Esophagus squamous epithelium (tissue), 5 donors: ENCODE results near the gene ALDH16A1. TPM values are rescaled to one million over a fixed set of nuclear protein-coding genes. Genes with fewer than 3 reads are reported as not detected.

ENCODE experiments used
- DNase-seq: peaks from one replicate; lab custom pipeline; 2025; lab: John Stamatoyannopoulos, UW
- H3K27ac ChIP-seq, 4 donors: fragments of 200-600 bp; sonication (generic); one replicate each; pipeline ENCODE4 v1.5.1; 2016 to 2019; ENCODE audit warnings: mild to moderate bottlenecking in 1 of 4
- H3K27me3 ChIP-seq, 4 donors: fragments of 200-600 bp; sonication (generic); 1 replicate in 3 of 4; 2 replicates in 1 of 4; pipeline versions ENCODE4 v1.5.1 to v1.6.0; 2017 to 2021; ENCODE audit warnings: antibody characterized with exemption in 1 of 4
- H3K36me3 ChIP-seq, 3 donors: fragments of 200-600 bp; sonication (generic); one replicate each; pipeline ENCODE4 v1.5.1; 2016 to 2019
- H3K4me1 ChIP-seq, 3 donors: fragments of 200-600 bp; sonication (generic); one replicate each; pipeline ENCODE4 v1.5.1; 2017 to 2019
- H3K4me3 ChIP-seq, 4 donors: fragments of 200-600 bp; sonication (generic); 1 replicate in 3 of 4; 2 replicates in 1 of 4; pipeline ENCODE4 v1.5.1; 2016 to 2019; ENCODE audit warnings: mild to moderate bottlenecking in 2 of 4, moderate library complexity in 1 of 4
- H3K9me3 ChIP-seq, 3 donors: fragments of 200-600 bp; sonication (generic); one replicate each; pipeline ENCODE4 v1.5.1; 2016 to 2019
- CTCF ChIP-seq, 6 experiments: fragments of 450-650 bp in 4 of 6; fragments of 200-600 bp in 2 of 6; sonication (generic) in 2 of 6; IDR thresholded peaks; one replicate each; pipeline ENCODE4 v1.5.1; 2016 to 2019; ENCODE audit warnings: antibody characterized with exemption in 6 of 6, mild to moderate bottlenecking in 4 of 6, moderate library complexity in 4 of 6
- POLR2A ChIP-seq, 4 donors: fragments of 450-650 bp; IDR thresholded peaks; one replicate each; pipeline ENCODE4 v1.6.1; 2017; ENCODE audit warnings: antibody characterized with exemption in 4 of 4, mild to moderate bottlenecking in 4 of 4, moderate library complexity in 3 of 4
- WGBS, 2 donors: methylation state at CpG; one replicate each; pipeline ENCODE4 v1.1.5; 2018; 5-methylcytosine and 5-hydroxymethylcytosine counted together
- intact Hi-C: fragments of 100-400 bp; cut with DNase I; formaldehyde crosslinking; loops from one replicate; pipeline ENCODE4 v1.15.0; 2022
- total RNA-seq, 4 donors: library from RNA; depleted of rRNA; stranded (reverse); fragments of >200 nt; gene quantifications; one replicate each; pipeline ENCODE4 v1.1.0, GENCODE V29; 2016
- donor health status: DM: yes; HTN: yes; CAD: no.

ALDH16A1 gene
- total RNA-seq: 10 to 100 TPM; 35.9 to 56.5 (median 39.0) TPM

- no peaks in the 10 kb centered on the region for H3K27me3 ChIP-seq
- no peaks in the 10 kb centered on the region for H3K9me3 ChIP-seq
- peak within 1 kb of the TSS; percentile 46 to 94 (median 79) for H3K4me3 ChIP-seq
- H3K36me3 ChIP-seq: peaks cover 0 to 33% (median 5%) of the 10 kb centered on the region in 3 donors
- peak; percentile 87 for DNase-seq
- intact Hi-C loops: no loop called here
- TF ChIP-seq CTCF (IDR thresholded peaks at IDR 0.05) (peak in 1 of 6 experiments; percentile 32), POLR2A (IDR thresholded peaks at IDR 0.05) (peak in 3 of 4 donors; percentile 35 to 93 (median 75))
- WGBS, 2 donors: 0 to 1% methylated on average over 25 to 31 of the region's 66 CpGs
- peak within 1 kb of the TSS; percentile 96 to 99 (median 98) for H3K27ac ChIP-seq
- H3K4me1 ChIP-seq: peaks cover 10 to 71% (median 18%) of the 10 kb centered on the region in 3 donors
Measured at GRCh38 chr19:49453013-49453756, at the start of gene ALDH16A1. ALDH16A1 (plus strand) TSS chr19:49453225; CDS start chr19:49453332, 107 bp downstream.

- no peak for DNase-seq
- no peaks in the 10 kb centered on the region for H3K27me3 ChIP-seq
- H3K9me3 ChIP-seq: no peaks in the 10 kb centered on the region
- H3K4me1 ChIP-seq: no peaks in the 10 kb centered on the region
- intact Hi-C loops: no loop called here
- no peak overlapping the region for H3K27ac ChIP-seq
- 47 to 64% methylated on average over 5 to 6 of the region's 7 CpGs for WGBS, 2 donors
- H3K36me3 ChIP-seq: no peaks in the 10 kb centered on the region
- H3K4me3 ChIP-seq: no peak overlapping the region
- TF ChIP-seq CTCF (IDR thresholded peaks at IDR 0.05) (no peak), POLR2A (IDR thresholded peaks at IDR 0.05) (no peak)
Measured at GRCh38 chr19:49403404-49404187, 49.4 kb upstream of the ALDH16A1 start.

GRCh38 chr19:49407079-49407478 lies 45.9 kb upstream of the ALDH16A1 start:
- intact Hi-C loops: no loop called here
- H3K36me3 ChIP-seq: no peaks in the 10 kb centered on the region
- no peak for DNase-seq
- no peaks in the 10 kb centered on the region for H3K27me3 ChIP-seq
- H3K4me1 ChIP-seq: no peaks in the 10 kb centered on the region
- 61 to 70% methylated on average over 6 to 7 of the region's 7 CpGs for WGBS, 2 donors
- no peaks in the 10 kb centered on the region for H3K9me3 ChIP-seq
- H3K27ac ChIP-seq: no peak overlapping the region
- TF ChIP-seq POLR2A (IDR thresholded peaks at IDR 0.05) (no peak), CTCF (IDR thresholded peaks at IDR 0.05) (no peak)
- no peak overlapping the region for H3K4me3 ChIP-seq

GRCh38 chr19:49407482-49408015 lies 45.5 kb upstream of the ALDH16A1 start:
- no peaks in the 10 kb centered on the region for H3K9me3 ChIP-seq
- 85 to 87% methylated on average over 15 to 16 of the region's 16 CpGs for WGBS, 2 donors
- DNase-seq: no peak
- no peak overlapping the region for H3K27ac ChIP-seq
- intact Hi-C loops: no loop called here
- H3K4me3 ChIP-seq: no peak overlapping the region
- H3K36me3 ChIP-seq: no peaks in the 10 kb centered on the region
- no peaks in the 10 kb centered on the region for H3K27me3 ChIP-seq
- TF ChIP-seq POLR2A (IDR thresholded peaks at IDR 0.05) (no peak), CTCF (IDR thresholded peaks at IDR 0.05) (no peak)
- H3K4me1 ChIP-seq: no peaks in the 10 kb centered on the region
